Left ventricle myocardium inferior (tissue), 1 donor: ENCODE measurements around the gene CLIC6. TPM values are rescaled to one million over a fixed set of nuclear protein-coding genes. Genes with fewer than 3 reads are reported as not detected.
"Not testable (repeated sequence)": the region's sequence is repeated elsewhere in the genome, so short reads cannot be mapped to it uniquely, and the experiment has no call there.

Experiments used
- DNase-seq: peaks from one replicate; pipeline ENCODE4 v3.0.0-alpha.2; 2020
- H3K27ac ChIP-seq: fragments of 200-600 bp; replicated peaks from 2 replicates; pipeline ENCODE4 v1.8.0; 2021
- H3K27me3 ChIP-seq: fragments of 200-600 bp; 2 replicates; pipeline ENCODE4 v1.8.0; 2021; ENCODE audit warnings: low read depth
- H3K36me3 ChIP-seq: fragments of 200-600 bp; 2 replicates; pipeline ENCODE4 v1.8.0; 2021
- H3K4me1 ChIP-seq: fragments of 200-600 bp; 2 replicates; pipeline ENCODE4 v1.8.0; 2021
- H3K4me3 ChIP-seq: fragments of 200-600 bp; 2 replicates; pipeline ENCODE4 v1.8.0; 2021; ENCODE audit warnings: mild to moderate bottlenecking, moderate library complexity
- H3K9me3 ChIP-seq: fragments of 200-600 bp; replicated peaks from 2 replicates; pipeline ENCODE4 v1.8.0; 2021
- intact Hi-C: fragments of 100-400 bp; cut with micrococcal nuclease; formaldehyde crosslinking; loops from one replicate; pipeline ENCODE4 v1.11.0; 2022
- total RNA-seq: library from RNA; stranded (reverse); fragmentation: NEBNext Ultra II Directional; extraction: Animal tissue kit (Norgen Biotek cat#: 25700); gene quantifications from one replicate; pipeline ENCODE4 v1.2.1, GENCODE V29; 2021
- TF ChIP-seq, protein P1 (sequence below): fragments of 200-600 bp; IDR thresholded peaks from 2 replicates; pipeline ENCODE4 v1.8.0; 2021; ENCODE audit warnings: antibody characterized with exemption, mild to moderate bottlenecking, borderline replicate concordance
- donor health status: DM: no; HTN: yes; CAD: no; lungs with severe emphysema.

Gene CLIC6
- total RNA-seq, 1 donor from 2014 or later: 11.2 TPM

GRCh38 chr21:34715985-34716596, 47.3 kb downstream of the CLIC6 start:
- intact Hi-C loops: no loop called here
- H3K9me3 ChIP-seq: no peaks in the 10 kb centered on the region
- DNase-seq: no peak
- TF ChIP-seq, protein P1, sequence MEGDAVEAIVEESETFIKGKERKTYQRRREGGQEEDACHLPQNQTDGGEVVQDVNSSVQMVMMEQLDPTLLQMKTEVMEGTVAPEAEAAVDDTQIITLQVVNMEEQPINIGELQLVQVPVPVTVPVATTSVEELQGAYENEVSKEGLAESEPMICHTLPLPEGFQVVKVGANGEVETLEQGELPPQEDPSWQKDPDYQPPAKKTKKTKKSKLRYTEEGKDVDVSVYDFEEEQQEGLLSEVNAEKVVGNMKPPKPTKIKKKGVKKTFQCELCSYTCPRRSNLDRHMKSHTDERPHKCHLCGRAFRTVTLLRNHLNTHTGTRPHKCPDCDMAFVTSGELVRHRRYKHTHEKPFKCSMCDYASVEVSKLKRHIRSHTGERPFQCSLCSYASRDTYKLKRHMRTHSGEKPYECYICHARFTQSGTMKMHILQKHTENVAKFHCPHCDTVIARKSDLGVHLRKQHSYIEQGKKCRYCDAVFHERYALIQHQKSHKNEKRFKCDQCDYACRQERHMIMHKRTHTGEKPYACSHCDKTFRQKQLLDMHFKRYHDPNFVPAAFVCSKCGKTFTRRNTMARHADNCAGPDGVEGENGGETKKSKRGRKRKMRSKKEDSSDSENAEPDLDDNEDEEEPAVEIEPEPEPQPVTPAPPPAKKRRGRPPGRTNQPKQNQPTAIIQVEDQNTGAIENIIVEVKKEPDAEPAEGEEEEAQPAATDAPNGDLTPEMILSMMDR: no peak
- H3K4me3 ChIP-seq: no peak overlapping the region
- no peaks in the 10 kb centered on the region for H3K4me1 ChIP-seq
- no peaks in the 10 kb centered on the region for H3K27me3 ChIP-seq
- H3K36me3 ChIP-seq: no peaks in the 10 kb centered on the region
- no peak overlapping the region for H3K27ac ChIP-seq

DNA sequence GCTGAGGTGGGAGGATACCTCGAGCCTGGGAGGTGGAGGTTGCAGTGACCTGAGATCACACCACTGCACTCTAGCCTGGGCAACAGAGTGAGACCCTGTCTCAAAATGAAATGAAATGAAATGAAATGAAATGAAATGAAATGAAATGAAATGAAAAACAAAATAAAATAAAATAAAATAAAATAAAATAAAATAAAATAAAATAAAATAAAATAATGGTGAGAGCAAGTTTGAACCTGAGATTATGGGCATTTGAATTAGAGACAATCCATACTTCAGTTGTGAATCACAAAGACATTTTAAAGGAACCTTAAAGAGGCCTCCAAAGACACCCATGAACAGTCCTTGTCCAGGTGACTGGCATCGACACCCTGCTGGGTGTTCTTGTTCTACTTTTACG, 49.7 kb downstream of the CLIC6 start:
- H3K4me3 ChIP-seq, H3K36me3 ChIP-seq, H3K27ac ChIP-seq, H3K9me3 ChIP-seq, intact Hi-C loops, H3K27me3 ChIP-seq, H3K4me1 ChIP-seq, DNase-seq: not testable (repeated sequence)

DNA sequence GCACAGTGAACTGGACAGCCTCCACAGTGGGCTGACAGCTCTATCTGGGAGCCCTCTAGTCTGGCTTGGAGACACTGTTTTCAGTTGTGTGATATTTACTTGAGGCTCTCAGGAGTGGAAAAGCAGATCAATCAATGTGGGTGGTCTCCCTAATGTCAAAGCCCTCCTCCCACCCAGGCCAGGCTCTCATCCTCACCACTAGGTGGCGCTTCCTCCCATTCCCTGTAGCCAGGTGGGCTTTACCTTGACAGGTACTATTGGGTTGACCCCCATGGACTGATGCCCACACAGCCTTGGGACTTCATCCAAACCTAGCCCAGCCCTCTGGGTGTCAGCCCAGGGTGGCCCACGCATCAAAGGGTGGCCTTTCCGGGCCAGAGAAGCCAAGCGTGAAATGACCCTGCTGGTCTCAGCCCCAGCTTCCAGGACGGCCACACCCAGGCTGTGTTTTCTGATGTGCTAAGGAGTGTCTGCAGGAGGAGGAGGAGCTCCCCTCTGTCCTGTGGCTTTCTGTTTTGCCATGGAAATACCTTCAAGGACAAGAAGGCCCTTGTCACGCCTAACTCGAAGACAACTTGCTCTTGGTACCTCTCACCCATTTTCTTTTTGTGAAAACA, 54.0 kb downstream of the CLIC6 start:
- H3K4me3 ChIP-seq: no peak overlapping the region
- no peaks in the 10 kb centered on the region for H3K4me1 ChIP-seq
- no peak overlapping the region for H3K27ac ChIP-seq
- no peaks in the 10 kb centered on the region for H3K9me3 ChIP-seq
- intact Hi-C loops: no loop called here
- DNase-seq: no peak
- TF ChIP-seq, protein P1: no peak
- H3K36me3 ChIP-seq: no peaks in the 10 kb centered on the region
- H3K27me3 ChIP-seq: peaks cover 38% of the 10 kb centered on the region

DNA sequence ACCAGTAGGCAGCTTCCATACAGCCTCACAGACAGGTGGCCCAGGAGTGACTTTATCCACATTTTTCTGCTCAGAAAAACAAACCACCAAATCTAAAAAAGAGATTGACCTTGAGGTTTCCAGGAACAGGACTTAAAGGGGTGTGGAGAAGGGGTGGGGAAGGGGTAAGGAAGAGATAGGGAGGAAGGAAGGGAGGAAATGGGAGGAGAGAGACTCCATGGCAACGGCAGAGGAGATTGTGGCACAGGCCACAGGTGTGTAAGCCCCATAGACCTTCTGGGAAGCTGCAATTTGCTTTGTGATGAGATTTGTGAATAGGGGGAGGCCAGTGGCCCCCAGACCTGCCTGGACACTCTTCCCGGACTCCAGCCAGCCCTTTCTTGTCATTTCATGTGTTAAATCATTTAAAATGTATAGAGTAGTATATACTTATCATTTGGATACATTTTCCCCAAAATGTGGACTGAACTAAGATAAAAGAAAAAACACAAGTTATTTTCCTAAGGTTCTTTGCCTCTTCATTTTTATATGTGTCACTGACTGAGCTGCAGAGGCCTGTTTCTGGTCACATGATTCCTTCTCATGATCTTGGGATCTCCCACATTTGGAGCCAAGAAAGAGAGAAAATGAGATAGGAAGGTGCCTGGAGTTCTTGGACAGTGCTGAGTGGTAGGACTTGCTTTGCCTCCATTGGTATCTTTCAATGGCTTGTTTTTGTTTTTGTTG, 55.5 kb downstream of the CLIC6 start:
- no peak for DNase-seq
- Histone ChIP-seq H3K27ac (no peak overlapping the region), H3K27me3 (peaks cover 50% of the 10 kb centered on the region), H3K9me3 (no peaks in the 10 kb centered on the region), H3K4me1 (no peaks in the 10 kb centered on the region), H3K36me3 (no peaks in the 10 kb centered on the region), H3K4me3 (no peak overlapping the region)
- intact Hi-C loops: no loop called here
- TF ChIP-seq, protein P1: no peak

DNA sequence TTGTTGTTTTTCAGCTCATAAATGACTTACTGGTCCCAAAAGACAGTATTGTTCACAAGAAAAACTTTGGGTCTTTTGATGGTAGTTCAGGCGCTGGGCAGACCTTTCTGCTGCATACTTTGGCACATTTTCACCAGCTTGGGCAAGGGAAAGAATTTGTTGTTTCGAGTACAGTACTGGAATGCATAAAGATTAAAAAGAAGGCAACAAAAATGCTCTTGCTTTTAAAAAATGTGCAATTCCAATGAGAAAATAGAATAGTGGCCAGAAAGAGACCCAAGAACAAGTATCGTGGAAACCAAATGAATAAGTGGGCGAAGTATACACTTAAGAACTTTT, 56.0 kb downstream of the CLIC6 start:
- Histone ChIP-seq H3K4me1 (no peaks in the 10 kb centered on the region), H3K9me3 (no peaks in the 10 kb centered on the region), H3K27ac (no peak overlapping the region), H3K36me3 (no peaks in the 10 kb centered on the region), H3K27me3 (peaks cover 51% of the 10 kb centered on the region), H3K4me3 (no peak overlapping the region)
- DNase-seq: no peak
- TF ChIP-seq, protein P1: no peak
- intact Hi-C loops: no loop called here
